Epithelial cell of proximal tubule (primary cell): ENCODE measurements around the gene POU3F3. TPM values are rescaled to one million over a fixed set of nuclear protein-coding genes. Genes with fewer than 3 reads are reported as not detected.

Experiments
- DNase-seq: peaks from one replicate; pipeline ENCODE4 v3.0.0-alpha.2; 2011; ENCODE audit warnings: low read depth
- H3K4me3 ChIP-seq: 2 replicates; pipeline ENCODE4 v1.5.1; 2011; ENCODE audit warnings: low read depth, mild to moderate bottlenecking, low read length
- total RNA-seq: library from RNA; depleted of rRNA; stranded (reverse); fragments of >200 nt; gene quantifications from 2 replicates; pipeline ENCODE4 v1.2.3, GENCODE V29; 2015
- TF ChIP-seq, protein P1 (sequence below): conservative IDR thresholded peaks from 2 replicates; pipeline ENCODE4 v1.5.1; 2012; ENCODE audit warnings: low read depth, mild to moderate bottlenecking, low read length

POU3F3 gene
- total RNA-seq, 1 donor from 2014 or later: 34.0 TPM

DNA sequence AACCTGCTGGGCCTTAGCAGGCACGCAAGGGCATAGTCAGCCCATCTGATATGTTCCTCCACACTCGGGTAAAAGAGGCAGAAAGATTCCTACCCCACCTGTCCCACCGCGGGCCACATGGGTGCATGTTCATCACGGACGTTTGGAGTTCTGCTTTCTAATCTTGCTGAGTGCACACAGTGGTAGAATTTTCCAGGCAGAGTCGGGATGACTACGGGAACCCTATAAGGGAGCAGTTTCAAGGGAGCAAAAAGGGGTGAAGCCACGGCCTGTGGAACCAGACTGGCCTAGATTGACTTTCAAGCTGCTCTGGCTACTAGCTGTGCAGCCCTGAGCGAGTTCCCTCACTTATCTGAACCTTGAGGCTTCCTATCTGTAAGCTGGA lies 36.8 kb downstream of the POU3F3 start:
- no peak for DNase-seq
- TF ChIP-seq, protein P1, sequence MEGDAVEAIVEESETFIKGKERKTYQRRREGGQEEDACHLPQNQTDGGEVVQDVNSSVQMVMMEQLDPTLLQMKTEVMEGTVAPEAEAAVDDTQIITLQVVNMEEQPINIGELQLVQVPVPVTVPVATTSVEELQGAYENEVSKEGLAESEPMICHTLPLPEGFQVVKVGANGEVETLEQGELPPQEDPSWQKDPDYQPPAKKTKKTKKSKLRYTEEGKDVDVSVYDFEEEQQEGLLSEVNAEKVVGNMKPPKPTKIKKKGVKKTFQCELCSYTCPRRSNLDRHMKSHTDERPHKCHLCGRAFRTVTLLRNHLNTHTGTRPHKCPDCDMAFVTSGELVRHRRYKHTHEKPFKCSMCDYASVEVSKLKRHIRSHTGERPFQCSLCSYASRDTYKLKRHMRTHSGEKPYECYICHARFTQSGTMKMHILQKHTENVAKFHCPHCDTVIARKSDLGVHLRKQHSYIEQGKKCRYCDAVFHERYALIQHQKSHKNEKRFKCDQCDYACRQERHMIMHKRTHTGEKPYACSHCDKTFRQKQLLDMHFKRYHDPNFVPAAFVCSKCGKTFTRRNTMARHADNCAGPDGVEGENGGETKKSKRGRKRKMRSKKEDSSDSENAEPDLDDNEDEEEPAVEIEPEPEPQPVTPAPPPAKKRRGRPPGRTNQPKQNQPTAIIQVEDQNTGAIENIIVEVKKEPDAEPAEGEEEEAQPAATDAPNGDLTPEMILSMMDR: no peak
- H3K4me3 ChIP-seq: peak overlapping the region; percentile 54

DNA sequence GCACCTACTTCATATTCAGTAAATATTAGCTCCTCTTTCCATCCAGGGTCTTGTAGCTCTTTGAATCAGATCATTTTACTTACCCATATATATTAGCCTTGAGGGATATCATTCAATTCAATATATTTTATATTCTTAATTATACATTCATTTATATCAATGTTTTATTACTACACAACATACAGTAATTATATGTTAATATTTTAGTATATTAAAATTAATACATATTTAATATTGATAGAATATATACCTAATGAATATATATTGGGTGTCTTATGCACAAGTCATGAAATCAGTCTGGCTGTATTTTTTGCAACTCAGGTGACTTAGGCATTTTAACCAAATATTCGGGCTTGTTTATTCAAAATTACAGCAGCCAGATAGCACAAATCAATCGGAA lies 37.2 kb downstream of the POU3F3 start:
- H3K4me3 ChIP-seq: peak overlapping the region; percentile 54
- TF ChIP-seq, protein P1: no peak
- no peak for DNase-seq

DNA sequence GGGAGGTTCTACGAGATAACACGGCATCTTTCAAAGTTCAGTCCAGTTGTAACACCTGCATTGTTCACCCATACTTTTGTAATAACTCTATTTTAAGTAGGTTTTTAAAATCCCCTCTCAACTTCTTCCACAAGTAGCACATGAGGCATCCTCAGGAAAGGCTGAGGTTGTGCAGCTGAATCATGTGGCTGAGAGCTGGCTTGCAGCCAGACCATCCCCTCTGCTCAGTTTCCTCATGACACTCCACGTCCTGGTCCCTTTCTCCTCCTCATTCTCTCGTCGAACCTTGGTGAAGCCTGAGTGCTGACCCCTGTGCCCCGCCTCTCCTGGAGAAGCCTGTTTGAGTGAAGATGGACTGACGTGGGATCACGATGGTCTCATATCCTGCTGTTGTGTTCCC lies 42.5 kb downstream of the POU3F3 start:
- no peak for DNase-seq
- TF ChIP-seq, protein P1: no peak
- no peak overlapping the region for H3K4me3 ChIP-seq

DNA sequence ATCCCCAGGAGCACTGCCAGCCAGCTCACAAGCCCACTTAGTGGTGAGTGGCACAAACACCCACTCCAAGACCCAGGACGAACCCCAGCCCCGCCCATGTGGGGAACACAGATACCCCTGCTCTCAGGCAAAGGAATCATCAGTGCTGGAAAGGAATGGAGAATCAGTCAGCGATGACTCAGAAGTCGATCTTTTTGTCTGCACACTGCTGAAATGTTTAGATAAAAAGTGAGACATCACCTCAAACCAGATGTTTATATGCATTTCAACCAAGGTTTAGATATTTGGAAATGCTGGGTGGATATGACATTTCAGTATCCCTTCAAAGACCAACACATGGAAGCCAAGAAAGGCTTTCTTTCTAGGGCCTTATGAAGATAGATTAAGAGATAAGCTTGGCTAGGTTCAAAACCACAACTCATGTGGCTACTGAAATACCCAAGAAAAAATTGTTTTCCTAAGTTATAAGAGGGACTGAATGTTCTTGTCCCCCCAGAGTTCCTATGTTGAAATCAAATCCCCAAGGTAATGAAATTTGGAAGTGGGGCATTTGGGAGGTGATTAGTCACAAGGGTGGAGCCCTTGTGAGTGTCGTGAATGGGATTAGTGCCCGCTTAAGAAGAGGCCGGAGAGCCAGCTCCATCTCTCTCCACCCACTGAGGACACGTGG lies 43.7 kb downstream of the POU3F3 start:
- TF ChIP-seq, protein P1: no peak

DNA sequence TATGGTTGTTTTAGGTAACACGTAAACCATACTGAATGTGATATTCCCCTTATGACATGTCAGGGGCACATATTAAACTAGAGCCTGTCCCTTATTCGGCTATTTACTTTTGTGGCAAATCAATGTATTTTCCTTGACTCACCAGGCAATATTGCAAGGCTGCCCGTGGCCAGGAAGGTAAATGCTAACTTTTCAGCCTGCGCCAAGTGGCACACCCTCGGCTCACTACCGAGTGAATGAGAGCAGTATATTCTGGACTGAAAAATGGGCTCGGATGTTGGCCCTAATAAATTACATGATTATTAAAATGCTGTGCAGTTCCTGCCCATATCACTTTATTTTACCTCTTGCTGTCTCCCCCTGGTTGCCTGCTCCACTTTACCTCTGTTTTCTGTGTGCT lies 46.7 kb downstream of the POU3F3 start:
- DNase-seq: no peak
- TF ChIP-seq, protein P1: no peak
- H3K4me3 ChIP-seq: no peak overlapping the region

More for the DNA sequence above, 43.7 kb downstream of the POU3F3 start:
- peak; percentile 32 for DNase-seq
- H3K4me3 ChIP-seq: no peak overlapping the region

DNA sequence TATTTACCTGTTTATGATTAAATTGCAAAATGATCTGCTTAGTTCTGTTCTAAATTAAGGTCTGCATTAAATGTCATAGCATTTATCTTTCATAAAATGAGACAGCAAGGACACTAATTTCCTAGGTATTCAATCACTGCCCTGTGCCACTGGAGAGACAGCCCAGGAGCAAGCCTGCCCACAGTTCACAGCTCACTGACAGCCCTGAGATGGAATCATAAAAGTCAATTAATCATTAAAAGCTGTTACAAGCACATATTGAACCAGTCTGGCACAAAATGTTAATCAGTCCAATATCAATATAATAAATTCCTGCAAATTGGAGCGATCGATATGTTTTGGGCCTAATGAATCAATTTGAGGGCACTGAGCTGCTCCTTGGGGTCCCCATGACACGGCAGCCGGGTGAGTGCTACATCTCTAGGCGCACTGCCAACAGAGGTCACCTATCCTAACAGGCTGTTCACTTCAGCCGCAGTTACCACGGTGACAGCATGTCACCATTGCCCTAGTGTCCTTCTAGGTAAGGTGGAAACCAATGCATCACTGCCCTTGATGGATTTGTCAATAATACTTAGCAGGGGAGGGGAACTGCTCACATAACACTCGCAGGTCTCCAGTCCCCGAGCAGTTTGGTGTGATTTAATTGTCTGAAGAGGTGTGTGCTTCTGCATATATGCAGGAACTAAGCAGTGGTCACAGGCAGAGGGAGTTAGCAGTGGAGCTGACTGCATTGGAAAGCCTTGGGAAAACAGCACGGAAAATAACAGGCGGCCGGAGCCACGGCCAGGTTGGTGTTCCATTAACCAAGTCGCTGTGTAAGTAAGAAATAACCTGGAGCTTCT lies 47.3 kb downstream of the POU3F3 start:
- H3K4me3 ChIP-seq: peak overlapping the region; percentile 20
- TF ChIP-seq, protein P1: peak; percentile 15
- DNase-seq: peak; percentile 84

DNA sequence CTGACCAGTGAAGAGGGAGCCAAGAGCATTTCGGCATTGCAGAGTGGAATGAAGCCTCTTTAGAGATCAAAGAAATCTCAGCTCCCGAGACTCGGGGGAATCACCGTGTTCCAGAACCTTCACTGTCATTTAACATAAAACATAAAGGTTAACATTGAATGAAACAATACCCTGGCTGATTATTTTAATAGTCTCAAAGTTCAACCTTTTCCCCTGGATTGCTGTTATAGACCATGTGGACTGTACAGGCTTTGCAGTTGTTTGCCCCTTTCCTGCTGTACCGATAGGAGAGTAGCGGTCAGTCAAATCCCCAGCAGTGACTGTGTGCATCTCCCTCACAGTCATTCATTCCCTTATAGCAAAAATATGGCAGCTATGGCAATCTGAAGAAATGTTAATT lies 48.4 kb downstream of the POU3F3 start:
- no peak for DNase-seq
- H3K4me3 ChIP-seq: no peak overlapping the region
- TF ChIP-seq, protein P1: no peak
